ENCODE results near the gene TIMP1. TPM values are rescaled to one million over a fixed set of nuclear protein-coding genes. Genes with fewer than 3 reads are reported as not detected.

The TIMP1 gene
- polyA plus RNA-seq, 6 donors from 2014 or later, result 7.6 to 15.0 (median 10.5) TPM

- Mint-ChIP-seq H3K27ac (no peak overlapping the region), H3K36me3 (peaks cover 0 to 9% of the 10 kb centered on the region in 2 donors), H3K9me3 (peaks cover 0 to 4% (median 0%) of the 10 kb centered on the region in 7 donors), H3K4me3 (no peak overlapping the region), H3K4me1 (peaks cover 16 to 22% (median 17%) of the 10 kb centered on the region in 3 donors), H3K27me3 (peaks cover 7 to 48% (median 48%) of the 10 kb centered on the region in 3 donors)
- no peak for ATAC-seq (ENCODE audit: low read depth in 2 of 2)
- no peak for DNase-seq
Observed at GRCh38 chrX:47577424-47577823, 4.8 kb upstream of the TIMP1 start.

DNA sequence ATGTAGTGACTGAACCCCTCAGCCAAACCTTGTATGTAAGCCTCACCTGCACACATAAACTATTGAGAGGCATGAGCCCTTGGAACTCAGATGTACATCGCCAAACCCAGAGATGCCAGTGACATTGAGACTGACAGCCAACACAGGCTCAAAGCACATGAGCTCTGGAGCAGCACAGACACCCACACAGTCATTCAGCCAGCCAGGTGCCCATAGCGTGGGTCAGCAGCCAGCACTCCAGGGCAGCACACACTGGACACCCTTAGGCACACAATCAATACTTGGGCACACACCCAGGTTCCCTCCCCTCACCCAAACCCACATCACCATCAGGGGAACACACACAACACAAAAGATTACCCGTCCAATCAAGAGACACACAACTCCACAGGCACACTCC is 4.3 kb upstream of the TIMP1 start:
- ATAC-seq (ENCODE audit: low read depth in 2 of 2), result no peak
- H3K27me3 Mint-ChIP-seq, result peaks cover 7 to 43% (median 43%) of the 10 kb centered on the region in 3 donors

DNA sequence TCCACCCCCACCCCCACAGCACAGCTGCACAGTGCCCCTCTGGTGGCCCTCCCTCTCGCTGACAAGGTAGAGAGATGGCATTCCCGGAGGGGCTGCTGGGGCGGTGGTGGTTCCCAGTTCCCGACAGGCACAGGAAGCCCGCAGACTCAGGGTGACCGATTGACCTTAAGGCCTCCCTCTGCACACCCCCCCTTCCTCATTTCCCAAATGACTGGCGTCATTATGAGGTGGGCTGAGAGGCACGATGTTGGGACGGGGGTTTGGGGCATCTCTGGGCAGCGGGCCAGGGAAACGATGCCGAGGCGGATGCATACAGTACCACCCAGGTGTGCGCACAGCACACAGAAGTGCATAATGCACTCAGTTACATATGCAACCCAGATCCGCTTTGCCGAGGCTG is 3.5 kb upstream of the TIMP1 start:
- DNase-seq, result no peak
- Mint-ChIP-seq H3K4me1 (peaks cover 11 to 13% (median 11%) of the 10 kb centered on the region in 3 donors), H3K27me3 (peaks cover 7 to 35% (median 35%) of the 10 kb centered on the region in 3 donors), H3K4me3 (no peak overlapping the region), H3K9me3 (peaks cover 0 to 1% (median 0%) of the 10 kb centered on the region in 7 donors), H3K36me3 (peaks cover 0 to under 1% of the 10 kb centered on the region in 2 donors), H3K27ac (no peak overlapping the region)
- no peak for ATAC-seq (ENCODE audit: low read depth in 2 of 2)

More for the DNA sequence above, 4.3 kb upstream of the TIMP1 start:
- Mint-ChIP-seq H3K36me3 (peaks cover 0 to 8% of the 10 kb centered on the region in 2 donors), H3K9me3 (peaks cover 0 to 4% (median 0%) of the 10 kb centered on the region in 7 donors), H3K4me1 (peaks cover 16 to 18% (median 17%) of the 10 kb centered on the region in 3 donors), H3K4me3 (no peak overlapping the region), H3K27ac (no peak overlapping the region)
- DNase-seq, result no peak

DNA sequence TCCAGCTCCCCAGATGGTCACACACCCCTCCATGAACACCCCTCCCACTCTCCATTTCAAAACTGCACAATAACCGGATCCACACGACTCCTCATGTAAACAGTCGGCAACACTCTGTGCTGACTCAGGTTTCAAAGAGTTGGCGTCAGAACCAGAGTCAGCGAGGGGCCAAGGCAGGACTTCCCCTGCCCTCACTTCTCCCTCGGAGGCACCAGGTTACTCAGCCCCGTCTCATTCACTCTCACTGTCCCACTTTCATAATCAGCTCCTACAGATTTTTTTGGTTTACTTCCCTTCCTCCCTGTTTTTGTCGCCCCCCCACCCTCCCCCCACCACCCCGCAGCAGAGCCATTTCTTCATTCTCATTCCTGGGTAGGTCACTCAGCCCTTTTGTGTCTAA is 2.7 kb upstream of the TIMP1 start:
- H3K27ac Mint-ChIP-seq, result no peak overlapping the region
- peaks cover 10 to 13% (median 10%) of the 10 kb centered on the region in 3 donors for H3K4me1 Mint-ChIP-seq
- ATAC-seq (ENCODE audit: low read depth in 2 of 2), result no peak
- no peaks in the 10 kb centered on the region for H3K36me3 Mint-ChIP-seq
- H3K4me3 Mint-ChIP-seq, result no peak overlapping the region
- H3K27me3 Mint-ChIP-seq, result peaks cover 7 to 34% (median 33%) of the 10 kb centered on the region in 3 donors
- peaks cover 0 to 3% (median 0%) of the 10 kb centered on the region in 7 donors for H3K9me3 Mint-ChIP-seq
- no peak for DNase-seq

DNA sequence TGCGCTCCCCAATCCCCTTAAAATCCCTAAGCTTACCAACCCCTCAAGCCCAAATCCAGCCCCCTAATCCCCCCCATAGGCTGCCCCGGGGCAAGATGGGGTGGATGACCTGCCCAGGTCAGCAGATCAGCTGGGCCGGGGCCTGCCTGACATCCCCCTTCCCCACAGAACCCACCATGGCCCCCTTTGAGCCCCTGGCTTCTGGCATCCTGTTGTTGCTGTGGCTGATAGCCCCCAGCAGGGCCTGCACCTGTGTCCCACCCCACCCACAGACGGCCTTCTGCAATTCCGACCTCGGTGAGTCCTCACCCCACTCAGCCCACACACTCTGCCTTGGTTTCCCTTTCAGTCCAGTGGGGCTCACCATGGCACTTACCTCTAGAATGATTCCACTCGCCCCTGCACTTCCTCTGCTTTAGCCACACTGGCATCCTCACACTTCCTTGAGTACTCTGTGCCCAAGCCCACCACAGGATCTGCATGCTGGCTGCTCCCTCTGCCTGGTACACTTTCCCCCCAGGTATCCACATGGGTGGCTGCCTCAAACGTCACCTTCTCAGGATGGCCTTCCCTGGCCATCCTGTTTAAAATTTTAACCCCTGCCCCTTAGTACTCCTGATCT is 1.1 kb downstream of the TIMP1 start:
- peaks cover 0 to 3% (median 0%) of the 10 kb centered on the region in 7 donors for H3K9me3 Mint-ChIP-seq
- peaks cover 10 to 13% (median 13%) of the 10 kb centered on the region in 3 donors for H3K4me1 Mint-ChIP-seq
- no peak for ATAC-seq (ENCODE audit: low read depth in 2 of 2)
- no peaks in the 10 kb centered on the region for H3K36me3 Mint-ChIP-seq
- H3K27me3 Mint-ChIP-seq, result peaks cover under 1 to 9% (median 8%) of the 10 kb centered on the region in 3 donors
- H3K4me3 Mint-ChIP-seq, result peak overlapping the region in 1 of 8 donors; percentile 9
- no peak for DNase-seq
- H3K27ac Mint-ChIP-seq, result peak overlapping the region in 1 of 6 donors; percentile 17

DNA sequence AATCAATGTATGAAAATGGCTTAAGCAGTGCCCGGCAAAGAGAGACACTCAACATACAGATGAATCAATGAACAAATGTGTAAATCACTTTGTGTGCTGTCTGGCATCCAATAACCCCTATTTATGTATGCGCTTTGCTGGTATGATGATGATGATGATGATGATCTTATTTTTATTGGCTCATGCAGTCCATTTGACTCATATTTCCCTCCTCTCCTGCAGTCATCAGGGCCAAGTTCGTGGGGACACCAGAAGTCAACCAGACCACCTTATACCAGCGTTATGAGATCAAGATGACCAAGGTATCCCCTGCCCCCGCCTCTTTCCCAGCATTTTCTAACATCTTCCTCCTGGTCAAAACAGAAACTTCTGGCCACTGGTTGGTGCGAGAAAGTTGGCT is 2.5 kb downstream of the TIMP1 start:
- Mint-ChIP-seq H3K27me3 (peaks cover 0 to 2% (median 2%) of the 10 kb centered on the region in 3 donors), H3K9me3 (peaks cover 0 to 3% (median 0%) of the 10 kb centered on the region in 7 donors), H3K27ac (peak overlapping the region in 1 of 6 donors; percentile 4), H3K4me3 (no peak overlapping the region), H3K36me3 (no peaks in the 10 kb centered on the region), H3K4me1 (peaks cover 10 to 13% (median 13%) of the 10 kb centered on the region in 3 donors)
- no peak for DNase-seq
- ATAC-seq (ENCODE audit: low read depth in 2 of 2), result no peak

DNA sequence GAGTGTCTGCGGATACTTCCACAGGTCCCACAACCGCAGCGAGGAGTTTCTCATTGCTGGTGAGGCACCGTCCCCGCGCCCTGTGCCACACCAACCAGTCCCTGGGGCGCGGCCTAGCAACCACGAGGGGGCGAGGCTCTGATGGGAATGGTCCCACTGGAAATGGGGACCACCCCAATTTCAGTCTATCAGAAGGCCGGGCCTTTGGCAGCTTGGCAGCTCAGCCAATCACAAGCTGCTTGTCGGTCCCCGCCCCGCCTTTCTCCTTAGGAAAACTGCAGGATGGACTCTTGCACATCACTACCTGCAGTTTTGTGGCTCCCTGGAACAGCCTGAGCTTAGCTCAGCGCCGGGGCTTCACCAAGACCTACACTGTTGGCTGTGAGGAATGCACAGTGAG is 3.0 kb downstream of the TIMP1 start:
- peaks cover 0 to 3% (median 0%) of the 10 kb centered on the region in 7 donors for H3K9me3 Mint-ChIP-seq
- no peak overlapping the region for H3K27ac Mint-ChIP-seq
- H3K27me3 Mint-ChIP-seq, result no peaks in the 10 kb centered on the region
- H3K36me3 Mint-ChIP-seq, result no peaks in the 10 kb centered on the region
- DNase-seq (no peak), ATAC-seq (ENCODE audit: low read depth in 2 of 2) (no peak)
- H3K4me3 Mint-ChIP-seq, result no peak overlapping the region
- H3K4me1 Mint-ChIP-seq, result peaks cover 10 to 13% (median 13%) of the 10 kb centered on the region in 3 donors

GRCh38 chrX:47586043-47586787 is 4.0 kb downstream of the TIMP1 start:
- no peaks in the 10 kb centered on the region for H3K36me3 Mint-ChIP-seq
- DNase-seq (no peak), ATAC-seq (ENCODE audit: low read depth in 2 of 2) (no peak)
- peaks cover 10 to 13% (median 13%) of the 10 kb centered on the region in 3 donors for H3K4me1 Mint-ChIP-seq
- H3K9me3 Mint-ChIP-seq, result peaks cover 0 to 3% (median 0%) of the 10 kb centered on the region in 7 donors
- H3K4me3 Mint-ChIP-seq, result no peak overlapping the region
- H3K27ac Mint-ChIP-seq, result no peak overlapping the region
- no peaks in the 10 kb centered on the region for H3K27me3 Mint-ChIP-seq

DNA sequence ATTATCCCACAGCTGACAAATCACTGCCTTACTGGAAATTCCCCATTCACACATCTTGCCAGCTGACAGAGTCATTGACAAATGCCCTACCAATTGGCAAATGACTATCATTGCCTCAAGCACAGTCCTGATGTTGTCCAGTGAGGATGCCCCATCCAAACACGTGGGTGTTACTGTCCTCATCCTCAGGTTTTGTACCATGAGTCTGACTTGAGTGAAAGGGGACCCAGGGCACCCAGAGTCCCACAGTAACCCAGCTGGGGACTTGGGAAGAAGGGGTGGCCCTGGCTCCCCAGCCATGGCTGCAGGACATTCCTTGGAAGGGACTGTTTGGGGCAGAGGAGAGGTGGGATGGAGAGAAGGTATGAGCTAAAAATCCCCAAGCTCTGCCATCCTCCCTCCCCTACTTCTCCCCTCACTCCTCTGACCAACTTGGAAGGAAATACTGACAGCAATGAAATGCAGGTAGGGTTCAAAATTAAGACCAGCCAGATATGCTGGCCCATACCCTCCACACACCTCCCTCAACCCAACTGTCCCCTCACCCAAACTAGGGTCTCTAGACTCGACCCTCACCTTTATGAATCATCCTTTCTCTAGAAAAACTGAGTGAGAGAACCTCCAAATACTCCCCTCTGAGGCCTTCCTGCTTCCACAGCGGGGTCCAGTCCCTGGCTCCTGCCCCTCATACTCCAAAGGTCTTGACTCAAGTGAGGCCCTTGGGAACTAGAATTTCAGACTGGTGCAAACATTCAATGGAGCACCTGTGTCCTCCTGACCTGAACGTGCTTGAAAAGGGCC is 5.1 kb downstream of the TIMP1 start:
- no peaks in the 10 kb centered on the region for H3K36me3 Mint-ChIP-seq
- H3K27ac Mint-ChIP-seq, result peak overlapping the region in 1 of 6 donors; percentile 69
- H3K27me3 Mint-ChIP-seq, result no peaks in the 10 kb centered on the region
- DNase-seq (no peak), ATAC-seq (ENCODE audit: low read depth in 2 of 2) (no peak)
- peaks cover 0 to 3% (median 0%) of the 10 kb centered on the region in 7 donors for H3K9me3 Mint-ChIP-seq
- H3K4me1 Mint-ChIP-seq, result peaks cover 0 to 8% (median 4%) of the 10 kb centered on the region in 3 donors
- peak overlapping the region in 1 of 8 donors; percentile 11 for H3K4me3 Mint-ChIP-seq

- Mint-ChIP-seq H3K27ac (no peak overlapping the region), H3K36me3 (no peaks in the 10 kb centered on the region), H3K27me3 (no peaks in the 10 kb centered on the region), H3K4me3 (no peak overlapping the region), H3K4me1 (peaks cover 0 to 4% (median 3%) of the 10 kb centered on the region in 3 donors), H3K9me3 (peaks cover 0 to 3% (median 0%) of the 10 kb centered on the region in 7 donors)
- ATAC-seq (ENCODE audit: low read depth in 2 of 2), result no peak
- DNase-seq, result no peak
Observed at GRCh38 chrX:47587906-47588735, 5.9 kb downstream of the TIMP1 start.

- no peak for ATAC-seq (ENCODE audit: low read depth in 2 of 2)
- no peak overlapping the region for H3K27ac Mint-ChIP-seq
- H3K4me1 Mint-ChIP-seq, result no peaks in the 10 kb centered on the region
- H3K36me3 Mint-ChIP-seq, result no peaks in the 10 kb centered on the region
- peaks cover 0 to 4% (median under 1%) of the 10 kb centered on the region in 7 donors for H3K9me3 Mint-ChIP-seq
- no peaks in the 10 kb centered on the region for H3K27me3 Mint-ChIP-seq
- no peak overlapping the region for H3K4me3 Mint-ChIP-seq
- DNase-seq, result no peak
Observed at GRCh38 chrX:47590984-47591383, 8.7 kb downstream of the TIMP1 start.

DNA sequence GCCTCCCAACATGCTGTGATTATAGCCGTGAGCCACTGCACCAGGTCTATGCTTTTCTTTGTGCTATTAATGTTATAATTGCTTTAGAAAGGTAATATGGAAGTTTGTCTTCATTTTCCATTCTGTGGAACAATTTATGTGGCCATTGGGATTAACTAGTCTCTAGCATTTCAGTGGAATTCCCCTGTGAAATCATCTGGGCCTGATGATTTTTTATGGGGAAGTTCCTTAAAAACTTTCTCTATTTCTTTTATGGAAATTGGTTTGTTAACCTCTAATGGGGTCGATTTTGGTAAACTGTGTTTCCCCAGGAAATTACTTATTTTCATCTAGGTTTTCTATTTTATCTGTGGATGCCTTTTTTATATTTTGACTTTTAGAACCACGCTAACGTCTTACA is 11.3 kb downstream of the TIMP1 start:
- Mint-ChIP-seq H3K4me1 (no peaks in the 10 kb centered on the region), H3K36me3 (peaks cover 6 to 15% of the 10 kb centered on the region in 2 donors), H3K4me3 (peak overlapping the region in 1 of 8 donors; percentile 59), H3K27ac (no peak overlapping the region), H3K9me3 (peaks cover 5 to 28% (median 17%) of the 10 kb centered on the region in 7 donors), H3K27me3 (peaks cover 4 to 6% (median 4%) of the 10 kb centered on the region in 3 donors)
- no peak for ATAC-seq (ENCODE audit: low read depth in 2 of 2)
- DNase-seq, result no peak
